ENCODE data around the gene RTP5. TPM values are rescaled to one million over a fixed set of nuclear protein-coding genes. Genes with fewer than 3 reads are reported as not detected.

The RTP5 gene
- total RNA-seq, 4 donors from 2014 or later: 0.33 TPM; not detected in 3

GRCh38 chr2:241859017-241859435 lies 10.5 kb upstream of the RTP5 start:
- TF ChIP-seq, protein P1, sequence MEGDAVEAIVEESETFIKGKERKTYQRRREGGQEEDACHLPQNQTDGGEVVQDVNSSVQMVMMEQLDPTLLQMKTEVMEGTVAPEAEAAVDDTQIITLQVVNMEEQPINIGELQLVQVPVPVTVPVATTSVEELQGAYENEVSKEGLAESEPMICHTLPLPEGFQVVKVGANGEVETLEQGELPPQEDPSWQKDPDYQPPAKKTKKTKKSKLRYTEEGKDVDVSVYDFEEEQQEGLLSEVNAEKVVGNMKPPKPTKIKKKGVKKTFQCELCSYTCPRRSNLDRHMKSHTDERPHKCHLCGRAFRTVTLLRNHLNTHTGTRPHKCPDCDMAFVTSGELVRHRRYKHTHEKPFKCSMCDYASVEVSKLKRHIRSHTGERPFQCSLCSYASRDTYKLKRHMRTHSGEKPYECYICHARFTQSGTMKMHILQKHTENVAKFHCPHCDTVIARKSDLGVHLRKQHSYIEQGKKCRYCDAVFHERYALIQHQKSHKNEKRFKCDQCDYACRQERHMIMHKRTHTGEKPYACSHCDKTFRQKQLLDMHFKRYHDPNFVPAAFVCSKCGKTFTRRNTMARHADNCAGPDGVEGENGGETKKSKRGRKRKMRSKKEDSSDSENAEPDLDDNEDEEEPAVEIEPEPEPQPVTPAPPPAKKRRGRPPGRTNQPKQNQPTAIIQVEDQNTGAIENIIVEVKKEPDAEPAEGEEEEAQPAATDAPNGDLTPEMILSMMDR (IDR thresholded peaks at IDR 0.05; ENCODE audit: low read depth): no peak

- TF ChIP-seq, protein P1 (IDR thresholded peaks at IDR 0.05; ENCODE audit: low read depth): no peak
These were observed 9.9 kb upstream of the RTP5 start for GRCh38 chr2:241859436-241860183.

GRCh38 chr2:241860184-241861078 lies 9.1 kb upstream of the RTP5 start:
- TF ChIP-seq, protein P1 (IDR thresholded peaks at IDR 0.05; ENCODE audit: low read depth): no peak

- TF ChIP-seq, protein P1 (IDR thresholded peaks at IDR 0.05; ENCODE audit: low read depth): no peak
These were observed 8.3 kb upstream of the RTP5 start for GRCh38 chr2:241861264-241861663.

DNA sequence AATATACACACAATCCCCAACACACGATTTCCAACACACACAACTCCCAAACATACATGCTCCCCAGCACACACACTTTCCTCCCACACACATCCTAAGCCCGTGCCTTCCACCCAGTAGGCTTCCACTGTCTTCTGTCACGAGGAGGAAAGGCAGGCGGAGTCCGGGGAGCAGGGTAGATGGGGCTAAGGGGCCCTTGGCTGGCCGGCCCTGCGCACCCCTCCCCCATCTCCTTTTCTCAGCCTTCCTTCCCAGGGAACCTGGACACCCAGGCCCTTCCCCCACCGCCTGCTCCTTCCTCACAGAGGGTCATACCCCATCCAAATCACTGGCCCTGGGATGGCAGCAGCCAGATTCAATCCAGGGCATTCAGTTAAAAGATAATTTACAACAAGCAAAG lies 7.4 kb upstream of the RTP5 start:
- TF ChIP-seq, protein P1 (IDR thresholded peaks at IDR 0.05; ENCODE audit: low read depth): no peak

GRCh38 chr2:241862775-241863535 lies 6.6 kb upstream of the RTP5 start:
- TF ChIP-seq, protein P1 (IDR thresholded peaks at IDR 0.05; ENCODE audit: low read depth): no peak

All from subcutaneous adipose tissue (tissue), 4 donors.